Pons (tissue), 1 donor: Measurements from ENCODE around the gene AMIGO3.
"Not testable (repeated sequence)": the region's sequence is repeated elsewhere in the genome, so short reads cannot be mapped to it uniquely, and the experiment has no call there.

Experiments
- DNase-seq: peaks from one replicate; pipeline ENCODE4 v3.0.0-alpha.2; 2016; ENCODE audit warnings: low spot score

The AMIGO3 gene, protein sequence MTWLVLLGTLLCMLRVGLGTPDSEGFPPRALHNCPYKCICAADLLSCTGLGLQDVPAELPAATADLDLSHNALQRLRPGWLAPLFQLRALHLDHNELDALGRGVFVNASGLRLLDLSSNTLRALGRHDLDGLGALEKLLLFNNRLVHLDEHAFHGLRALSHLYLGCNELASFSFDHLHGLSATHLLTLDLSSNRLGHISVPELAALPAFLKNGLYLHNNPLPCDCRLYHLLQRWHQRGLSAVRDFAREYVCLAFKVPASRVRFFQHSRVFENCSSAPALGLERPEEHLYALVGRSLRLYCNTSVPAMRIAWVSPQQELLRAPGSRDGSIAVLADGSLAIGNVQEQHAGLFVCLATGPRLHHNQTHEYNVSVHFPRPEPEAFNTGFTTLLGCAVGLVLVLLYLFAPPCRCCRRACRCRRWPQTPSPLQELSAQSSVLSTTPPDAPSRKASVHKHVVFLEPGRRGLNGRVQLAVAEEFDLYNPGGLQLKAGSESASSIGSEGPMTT

DNA sequence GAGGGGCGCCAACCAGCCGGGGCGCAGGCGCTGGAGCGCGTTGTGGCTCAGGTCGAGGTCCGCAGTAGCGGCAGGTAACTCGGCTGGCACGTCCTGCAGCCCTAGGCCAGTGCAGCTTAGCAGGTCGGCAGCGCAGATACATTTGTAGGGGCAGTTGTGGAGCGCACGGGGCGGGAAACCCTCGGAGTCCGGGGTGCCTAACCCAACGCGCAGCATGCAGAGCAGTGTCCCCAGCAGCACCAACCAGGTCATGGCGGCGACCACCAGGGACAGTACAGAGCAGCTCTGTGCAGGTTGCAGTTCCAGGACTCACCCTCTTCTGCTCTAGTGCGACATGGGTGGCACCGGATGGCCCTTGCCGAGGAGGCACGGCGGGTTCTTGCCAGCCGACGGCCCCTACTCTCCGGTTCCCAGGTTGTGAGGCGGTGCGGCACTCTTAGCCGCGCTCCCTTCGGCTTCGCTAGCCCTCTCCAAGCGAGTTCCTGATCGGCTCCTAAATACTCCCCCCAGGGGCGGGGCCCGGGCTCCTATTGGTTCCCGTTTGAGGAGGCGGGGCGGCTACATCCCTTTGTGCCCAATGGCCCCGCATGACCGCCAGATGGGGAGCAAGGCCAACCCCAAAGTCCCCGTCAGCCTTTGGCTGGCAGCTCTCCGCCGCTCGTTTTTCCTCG lies at the start of gene AMIGO3:
Gene AMIGO3, minus strand, starts transcription at position 471 of the 671 bp plus-strand sequence. Its CDS starts 219 bp downstream, at position 252.
- DNase-seq: peak; percentile 95

DNA sequence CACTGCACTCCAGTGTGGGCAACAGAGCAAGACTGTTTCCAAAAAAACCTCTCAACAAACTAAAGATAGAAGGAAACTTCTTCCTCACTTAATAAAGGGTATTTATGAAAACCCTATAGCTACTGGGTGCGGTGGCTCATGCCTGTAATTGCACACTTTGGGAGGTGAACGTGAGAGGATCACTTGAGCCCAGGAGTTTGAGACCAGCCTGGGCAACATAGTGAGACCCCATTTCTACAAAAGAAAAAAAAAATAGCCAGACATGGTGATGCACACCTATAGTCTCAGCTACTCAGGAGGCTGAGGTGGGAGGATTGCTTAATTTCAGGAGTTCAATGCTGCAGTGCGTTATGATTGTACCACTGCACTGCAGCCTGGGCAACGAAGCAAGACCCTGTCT lies 44.5 kb upstream of the AMIGO3 start:
- DNase-seq: no peak

DNA sequence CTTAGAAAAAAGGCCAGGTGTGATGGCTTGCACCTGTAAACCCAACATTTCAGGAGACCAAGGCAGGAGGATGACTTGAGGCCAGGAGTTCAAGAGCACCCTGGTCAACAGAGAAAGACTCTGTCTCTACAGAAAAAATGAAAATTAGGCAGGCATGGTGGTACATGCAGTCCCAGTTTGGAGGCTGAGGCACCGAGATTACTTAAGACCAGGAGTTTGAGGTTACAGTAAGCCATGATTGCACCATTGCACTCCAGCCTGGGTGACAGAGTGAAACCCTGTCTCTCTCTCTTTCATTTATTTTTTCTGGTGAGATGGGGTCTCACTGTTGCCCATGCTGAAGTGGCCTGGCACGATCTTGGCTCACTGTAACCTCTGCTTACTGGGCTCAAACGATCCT lies 42.2 kb upstream of the AMIGO3 start:
- DNase-seq: no peak

DNA sequence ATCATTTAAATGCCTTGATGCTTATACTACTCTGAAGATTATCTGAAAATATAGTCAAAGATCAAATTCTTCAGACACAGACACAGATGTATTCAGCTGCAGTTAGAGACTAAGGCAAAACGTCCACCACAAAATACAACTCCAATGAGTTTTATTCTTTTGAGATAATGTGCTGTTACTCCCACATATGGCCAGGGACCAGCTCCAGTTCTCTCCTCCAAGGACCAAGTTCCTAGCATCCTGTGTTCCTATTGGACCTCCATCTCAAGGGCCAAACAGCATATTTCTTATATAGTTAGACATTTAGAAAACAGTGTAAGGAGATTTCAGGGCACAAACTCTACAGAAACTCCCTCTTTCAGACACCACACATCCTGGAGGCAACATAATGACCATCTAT lies 39.7 kb upstream of the AMIGO3 start:
- no peak for DNase-seq

DNA sequence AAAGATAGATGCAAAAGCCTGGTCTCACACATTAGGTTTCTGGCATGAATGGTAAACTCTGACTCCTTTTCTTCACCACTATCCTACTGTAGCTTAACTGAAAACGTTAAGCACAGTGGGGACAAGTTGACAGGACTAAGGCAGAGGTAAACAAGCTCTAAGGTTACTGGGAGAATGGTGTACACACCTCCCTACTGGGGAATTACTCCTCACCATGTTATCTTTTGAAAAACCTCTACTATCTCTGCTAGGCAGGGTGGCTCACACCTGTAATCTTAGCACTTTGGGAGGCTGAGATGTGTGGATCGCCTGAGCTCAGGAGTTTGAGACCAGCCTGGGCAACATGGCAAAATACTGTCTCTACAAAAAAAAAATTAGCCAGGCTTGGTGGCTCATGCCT lies 37.7 kb upstream of the AMIGO3 start:
- DNase-seq: no peak

DNA sequence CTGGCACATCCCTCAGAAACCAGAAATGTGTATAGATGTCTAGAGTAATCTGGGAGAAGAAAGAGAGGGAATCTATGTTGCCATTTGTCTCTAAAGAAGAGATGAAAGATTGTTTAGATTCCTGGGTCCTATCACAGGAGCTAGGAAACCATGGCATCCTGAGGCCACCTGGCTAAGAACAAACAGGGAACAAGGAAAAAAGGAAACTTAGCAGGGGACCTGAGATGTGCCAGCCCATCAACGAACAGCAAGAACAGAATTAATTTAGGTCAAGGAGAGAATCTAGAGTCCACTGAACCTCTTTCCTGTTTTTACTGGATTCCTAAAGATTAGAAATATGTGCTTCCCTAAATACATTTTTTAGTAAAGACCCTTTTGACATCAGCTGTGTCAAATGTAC lies 36.6 kb upstream of the AMIGO3 start:
- DNase-seq: no peak

DNA sequence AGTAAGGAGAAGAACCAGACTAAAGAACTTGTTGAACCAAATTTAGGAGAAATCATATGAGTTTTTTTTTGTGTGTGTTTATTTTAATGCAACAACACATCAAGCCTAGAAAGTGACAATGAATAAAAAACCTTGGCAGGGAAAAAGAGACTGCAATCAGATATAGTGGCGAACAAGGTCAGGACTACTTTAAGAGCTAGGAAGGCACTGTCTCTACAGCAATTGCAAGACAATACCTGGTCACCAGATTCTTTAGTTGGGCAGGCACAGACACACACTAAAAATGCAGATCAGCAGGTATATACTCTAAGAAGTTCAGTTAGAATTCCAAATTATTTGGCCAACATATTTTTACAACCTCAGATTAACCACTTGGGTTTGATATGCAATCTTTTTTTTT lies 35.1 kb upstream of the AMIGO3 start:
- DNase-seq: no peak

DNA sequence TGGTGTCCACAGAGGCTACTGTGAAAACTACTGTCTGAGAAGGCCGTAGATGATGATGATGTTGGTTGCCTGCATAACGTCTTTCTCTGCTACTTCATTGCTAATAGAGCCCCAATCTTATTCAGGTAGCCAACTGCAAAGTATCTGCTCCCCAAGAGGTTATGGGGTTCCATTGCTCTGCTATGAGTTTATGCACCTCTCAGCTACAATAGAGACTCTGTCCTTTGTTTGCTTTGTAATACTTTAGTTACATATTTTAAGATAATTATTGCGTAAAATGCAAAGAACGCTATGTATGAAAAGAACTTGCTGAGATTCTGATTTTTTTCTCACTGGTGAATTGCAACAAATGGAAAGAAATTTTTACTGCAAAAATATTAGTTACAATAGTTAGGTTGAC lies 32.0 kb upstream of the AMIGO3 start:
- no peak for DNase-seq

DNA sequence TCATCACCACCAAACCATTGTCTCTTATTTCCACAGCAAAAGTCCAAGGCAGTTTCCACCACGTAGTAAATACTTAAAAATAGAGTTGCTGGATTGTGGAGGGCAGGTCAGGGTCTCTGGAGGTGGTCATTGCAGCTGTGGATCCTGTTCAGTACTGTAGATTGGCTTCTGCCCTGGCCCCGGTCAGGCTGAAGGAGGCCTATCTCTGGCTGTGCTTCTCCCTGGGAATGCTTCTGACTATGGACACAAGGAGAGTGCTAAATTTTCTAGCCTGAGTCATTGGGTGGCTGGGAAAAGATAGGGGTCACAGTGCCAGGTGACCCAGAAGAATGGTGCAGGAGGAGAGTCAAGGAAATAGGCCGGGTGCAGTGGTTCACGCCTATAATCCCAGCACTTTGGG lies 30.6 kb upstream of the AMIGO3 start:
- no peak for DNase-seq

DNA sequence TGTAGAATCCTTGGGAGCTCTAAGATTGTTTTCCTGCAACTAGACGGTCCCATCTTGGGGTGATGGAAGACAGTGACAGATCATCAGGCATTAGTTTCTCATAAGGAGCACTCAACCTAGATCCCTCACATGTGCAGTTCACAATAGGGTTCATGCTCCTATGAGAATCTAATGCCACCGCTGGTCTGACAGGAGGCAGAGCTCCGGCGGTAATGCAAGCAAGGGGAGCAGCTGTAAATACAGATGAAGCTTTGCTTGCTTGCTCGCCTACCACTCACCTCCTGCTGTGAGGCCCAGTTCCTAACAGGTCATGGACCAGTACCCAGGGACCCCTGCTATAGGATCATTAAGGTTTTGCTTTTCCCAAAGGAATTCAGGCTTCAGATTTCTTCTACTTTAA lies 29.4 kb upstream of the AMIGO3 start:
- not testable (repeated sequence) for DNase-seq

DNA sequence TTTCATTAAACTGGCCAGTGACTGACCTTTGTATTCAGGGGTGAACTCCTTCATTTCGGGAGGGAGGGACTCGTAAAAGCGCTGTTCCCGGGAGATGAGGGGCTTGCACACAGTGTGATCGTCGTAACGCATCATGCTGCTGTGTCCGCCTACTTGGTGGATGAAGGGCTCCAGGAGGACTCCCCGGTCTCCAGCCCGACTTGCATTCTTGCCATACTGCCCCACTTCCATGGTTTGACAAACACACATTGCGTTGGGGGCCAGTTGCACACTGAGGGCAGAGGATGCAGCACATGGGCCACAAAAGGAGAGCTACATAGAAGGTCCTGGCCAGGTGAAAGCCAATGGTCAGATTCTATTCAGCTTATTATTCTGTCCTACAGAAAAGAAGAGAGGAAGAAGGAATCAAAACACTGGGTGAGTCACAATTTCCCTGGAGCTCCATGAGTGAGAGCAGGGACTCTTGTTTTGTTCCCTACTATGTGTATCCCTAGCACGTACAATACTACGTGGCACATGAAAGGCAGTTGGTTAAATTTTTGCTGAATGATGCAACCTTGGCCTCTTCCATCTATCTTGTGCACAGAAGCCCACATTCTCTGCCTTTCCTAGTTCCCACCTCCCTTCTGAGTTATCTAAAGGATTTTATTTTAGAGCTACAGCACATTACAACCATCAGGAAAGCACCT lies 28.5 kb upstream of the AMIGO3 start:
- DNase-seq: no peak

DNA sequence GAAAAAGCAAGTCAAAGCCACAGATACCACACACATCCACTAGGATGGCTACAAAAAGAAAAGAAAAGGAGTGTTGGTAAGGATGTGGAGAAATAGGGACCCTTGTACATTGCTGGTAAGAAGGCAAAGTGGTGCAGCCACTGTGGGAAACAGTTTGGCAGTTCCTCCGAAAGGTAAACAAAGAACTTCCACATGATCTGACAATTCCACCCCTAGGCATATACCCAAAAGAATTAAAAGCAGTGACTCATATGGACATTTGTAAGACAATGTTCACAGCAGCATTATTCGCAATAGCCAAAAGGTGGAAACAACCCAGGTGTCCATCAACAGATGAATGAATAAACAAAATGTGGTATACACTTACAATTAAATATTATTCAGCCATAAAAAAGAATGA lies 26.5 kb upstream of the AMIGO3 start:
- no peak for DNase-seq

DNA sequence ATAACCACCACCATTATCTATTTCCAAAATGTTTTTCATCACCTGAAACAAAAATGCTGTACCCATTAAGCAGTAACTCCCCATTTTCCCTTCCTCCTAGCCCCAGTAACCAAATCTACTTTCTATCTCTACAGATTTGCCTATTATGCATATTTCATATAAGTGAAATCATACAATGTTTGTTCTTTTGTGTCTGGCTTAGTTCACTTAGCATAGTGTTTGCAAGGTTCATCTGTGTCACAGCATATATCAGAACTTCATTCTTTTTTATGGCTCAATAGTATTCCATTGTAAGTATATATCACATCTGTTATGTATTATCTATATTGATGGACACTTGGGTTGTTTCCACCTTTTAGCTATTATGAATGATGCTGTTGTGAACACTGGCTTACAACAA lies 20.9 kb upstream of the AMIGO3 start:
- DNase-seq: no peak

DNA sequence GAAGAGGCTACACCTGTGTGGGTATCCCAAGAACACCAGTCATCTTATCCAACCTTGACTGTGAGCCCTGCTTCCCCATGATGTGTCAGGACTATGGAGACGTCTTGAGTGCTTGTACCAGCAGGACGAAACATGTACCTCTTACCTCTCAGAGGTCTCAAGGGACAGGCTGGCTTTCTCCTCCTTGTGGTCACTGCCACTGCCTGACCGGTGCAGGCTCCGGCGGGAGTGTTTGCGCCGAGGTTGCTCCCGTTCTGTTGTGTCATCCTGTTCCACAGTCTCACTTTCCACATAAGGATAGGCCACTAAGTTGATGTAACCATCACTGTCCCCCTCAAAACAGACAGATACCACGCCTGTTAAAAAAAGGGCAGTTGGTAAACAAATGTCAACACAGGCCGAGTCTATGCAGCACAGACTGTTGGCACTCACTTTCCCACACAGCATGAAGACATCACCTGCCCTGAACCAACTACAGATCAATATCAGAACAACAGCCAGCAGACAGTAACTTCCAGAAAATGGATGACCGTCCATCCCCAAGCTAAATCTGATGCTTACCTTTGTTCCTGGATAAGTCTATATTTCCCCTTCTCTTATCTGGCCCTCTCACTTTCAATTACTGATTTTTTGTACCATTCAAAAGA lies 18.7 kb upstream of the AMIGO3 start:
- DNase-seq: no peak

DNA sequence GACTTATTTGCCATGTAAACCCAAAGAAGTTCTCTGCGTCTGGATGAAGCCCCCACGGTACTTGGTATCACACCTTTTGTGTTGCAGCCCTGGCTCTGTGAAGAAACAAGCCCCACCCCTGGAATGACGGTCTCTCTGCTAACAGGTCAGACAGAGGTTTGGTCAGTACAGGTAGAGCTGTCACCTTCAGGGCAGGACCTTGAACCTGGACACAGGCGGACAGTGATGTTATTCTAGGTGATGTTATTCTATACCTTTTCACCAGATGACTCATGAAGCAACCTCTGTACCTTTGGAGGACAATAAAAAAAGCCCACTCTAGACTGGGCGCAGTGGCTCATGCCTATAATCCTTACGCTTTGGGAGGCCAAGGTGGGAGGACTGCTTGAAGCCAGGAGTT lies 15.3 kb upstream of the AMIGO3 start:
- no peak for DNase-seq

DNA sequence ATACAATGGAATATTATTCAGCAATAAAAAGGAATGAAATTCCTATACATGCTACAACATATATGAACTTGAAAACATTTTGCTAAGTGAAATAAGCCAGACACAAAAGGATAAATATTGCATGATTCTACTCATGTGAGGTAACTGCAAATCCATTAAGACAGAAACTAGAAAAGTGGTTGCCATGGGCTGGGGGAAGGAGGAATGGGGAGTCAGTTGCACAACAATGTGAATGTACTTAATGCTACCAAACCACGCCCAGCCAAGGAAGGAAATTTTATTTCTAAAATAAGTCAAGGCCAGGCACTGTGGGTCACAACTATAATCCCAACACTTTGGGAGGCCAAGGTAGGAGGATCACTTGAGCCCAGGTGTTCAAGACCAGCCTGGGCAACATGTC lies 14.1 kb upstream of the AMIGO3 start:
- no peak for DNase-seq

DNA sequence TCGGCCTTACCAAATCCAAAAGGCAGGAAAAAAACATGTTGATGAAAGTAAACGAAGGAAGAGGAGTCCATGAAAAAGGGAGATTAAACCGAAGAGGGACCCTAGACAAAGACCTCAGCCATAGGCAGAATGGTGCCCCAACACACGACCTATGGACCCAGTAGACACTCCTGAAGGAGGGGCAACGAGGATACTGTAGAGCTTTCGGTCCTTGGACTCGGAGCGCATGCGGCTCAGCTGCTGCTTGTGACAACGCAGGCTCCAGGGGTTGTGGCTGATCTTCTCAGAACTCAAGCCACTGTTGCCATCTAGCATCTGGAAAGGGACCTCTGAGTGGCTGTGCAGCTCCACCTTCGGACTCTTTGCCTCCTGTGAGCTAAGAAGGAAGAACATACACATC lies 13.1 kb upstream of the AMIGO3 start:
- no peak for DNase-seq

DNA sequence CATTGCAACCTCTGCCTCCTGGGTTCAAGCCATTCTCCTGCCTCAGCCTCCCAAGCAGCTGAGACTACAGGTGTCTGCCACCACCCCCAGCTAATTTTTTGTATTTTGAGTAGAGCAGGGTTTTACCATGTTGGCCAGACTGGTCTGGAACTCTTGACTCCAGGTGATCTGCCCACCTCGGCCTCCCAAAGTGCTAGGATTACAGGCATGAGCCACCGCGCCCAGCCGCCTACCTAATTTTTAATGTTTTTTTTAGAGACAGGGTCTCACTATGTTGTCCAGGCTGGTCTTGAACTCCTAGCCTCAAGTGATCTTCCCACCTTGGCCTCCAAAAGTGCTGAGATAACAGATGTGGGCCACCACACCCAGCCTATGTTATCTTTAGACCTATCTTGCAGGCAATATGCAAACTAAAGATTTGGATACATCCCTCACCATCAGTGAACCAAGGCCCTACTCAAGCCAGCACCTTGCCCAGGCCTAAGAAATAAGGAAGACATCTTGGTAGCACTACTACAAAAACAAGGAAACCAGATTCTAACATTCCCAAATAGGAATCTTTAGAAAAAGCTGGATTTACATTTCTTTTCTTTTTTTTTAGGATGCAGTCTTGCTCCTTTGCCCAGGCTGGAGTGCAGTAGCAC lies 10.6 kb upstream of the AMIGO3 start:
- no peak for DNase-seq

DNA sequence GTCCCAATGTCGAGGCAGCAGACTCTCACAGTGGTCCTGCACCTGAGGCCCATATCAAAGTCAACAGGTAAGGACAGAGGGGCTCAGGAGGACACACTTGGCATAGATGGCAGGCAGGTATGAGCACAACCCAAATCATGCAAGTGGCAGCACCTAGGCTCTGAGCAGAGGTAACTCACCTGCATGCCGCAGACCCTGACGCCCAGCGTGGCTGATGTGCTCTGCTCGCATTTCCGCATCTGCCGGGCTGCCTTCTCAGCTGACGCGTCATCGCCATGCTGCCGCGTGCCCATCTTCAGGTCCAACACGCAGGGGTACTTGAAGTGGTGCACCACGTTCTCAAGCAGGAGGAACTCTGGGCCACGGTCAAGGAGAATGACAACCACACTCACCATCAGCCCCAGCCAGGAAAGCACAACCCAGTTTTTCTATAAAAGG lies 8.5 kb upstream of the AMIGO3 start:
- DNase-seq: no peak

DNA sequence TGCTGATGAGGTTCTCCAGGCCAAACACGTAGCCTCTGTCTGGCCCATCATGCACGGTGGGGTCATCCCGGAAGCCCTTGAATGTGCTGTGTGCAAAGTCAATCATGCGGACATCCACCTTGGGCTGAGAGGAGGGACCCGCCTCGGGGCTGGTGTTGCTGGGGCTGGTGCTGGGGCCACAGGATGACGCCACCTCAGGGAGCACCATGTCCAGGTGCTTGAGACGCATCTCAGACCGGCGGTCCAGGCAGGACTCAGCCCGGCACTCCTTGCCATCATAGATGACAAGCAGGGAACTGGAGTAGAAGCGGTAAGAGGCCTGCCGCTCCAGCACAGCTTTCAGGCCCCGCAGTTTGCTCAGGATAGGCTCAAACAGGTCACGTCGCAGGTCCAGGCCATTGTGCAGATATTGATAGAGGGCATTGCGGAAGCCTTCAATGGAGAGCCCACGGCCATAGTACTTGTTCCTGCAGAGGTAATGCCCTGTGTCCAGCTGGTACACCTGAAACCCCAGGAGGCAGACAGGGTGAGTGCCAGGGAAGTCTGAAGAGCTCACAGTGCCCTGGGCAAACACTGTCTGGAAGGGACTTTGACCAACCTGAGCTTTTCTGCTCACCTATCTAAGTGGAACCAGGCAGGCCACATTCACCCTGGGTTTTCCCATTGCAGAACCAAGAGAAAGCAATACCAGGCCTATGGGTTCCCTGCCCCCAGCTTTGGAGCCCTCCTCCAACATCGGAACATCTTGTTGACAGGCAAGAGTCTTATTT lies 7.9 kb upstream of the AMIGO3 start:
- DNase-seq: no peak
